GM19463 (cell line): Measurements from ENCODE around the gene NAA20.

ENCODE experiments used
- ATAC-seq: cut with Tn5 transposase; IDR thresholded peaks from one replicate; pipeline ENCODE4 v1.9.1; 2021; ENCODE audit warnings: mild to moderate bottlenecking, moderate library complexity; ENCODE audit not compliant: unreplicated experiment

NAA20 gene

GRCh38 chr20:20017001-20017843, at the start of gene NAA20:
TSS of gene NAA20 (plus strand) at chr20:20017362. CDS start at chr20:20017397, 35 bp downstream.
- peak; percentile 99 for ATAC-seq

GRCh38 chr20:19967445-19967844, 49.7 kb upstream of the NAA20 start:
- ATAC-seq = no peak

- ATAC-seq = no peak
Measured at GRCh38 chr20:19968028-19968427, 49.1 kb upstream of the NAA20 start.

- no peak for ATAC-seq
Measured at GRCh38 chr20:19968466-19969073, 48.6 kb upstream of the NAA20 start.

- ATAC-seq = no peak
Measured at GRCh38 chr20:19969106-19969505, 48.1 kb upstream of the NAA20 start.

GRCh38 chr20:19969507-19970255, 47.5 kb upstream of the NAA20 start:
- ATAC-seq = no peak

GRCh38 chr20:19970256-19970765, 46.9 kb upstream of the NAA20 start:
- no peak for ATAC-seq

- ATAC-seq = no peak
Measured at GRCh38 chr20:19971116-19971515, 46.0 kb upstream of the NAA20 start.

- no peak for ATAC-seq
Measured at GRCh38 chr20:19973961-19974629, 43.1 kb upstream of the NAA20 start.

GRCh38 chr20:19974630-19975435, 42.3 kb upstream of the NAA20 start:
- ATAC-seq = no peak

GRCh38 chr20:19975436-19975799, 41.7 kb upstream of the NAA20 start:
- ATAC-seq = no peak

GRCh38 chr20:19975901-19976300, 41.3 kb upstream of the NAA20 start:
- ATAC-seq = no peak

- no peak for ATAC-seq
Measured at GRCh38 chr20:19976595-19977372, 40.4 kb upstream of the NAA20 start.

GRCh38 chr20:19977373-19977770, 39.8 kb upstream of the NAA20 start:
- ATAC-seq = no peak

- no peak for ATAC-seq
Measured at GRCh38 chr20:19978511-19979210, 38.5 kb upstream of the NAA20 start.

- ATAC-seq = no peak
Measured at GRCh38 chr20:19981031-19981451, 36.1 kb upstream of the NAA20 start.

GRCh38 chr20:19986419-19986818, 30.7 kb upstream of the NAA20 start:
- ATAC-seq = no peak

GRCh38 chr20:19987046-19987445, 30.1 kb upstream of the NAA20 start:
- ATAC-seq = no peak

- ATAC-seq = no peak
Measured at GRCh38 chr20:19990850-19991249, 26.3 kb upstream of the NAA20 start.
